A549 (cell line): ENCODE data around the gene EME2.

Experiments
- POLR2A ChIP-seq: IDR thresholded peaks from 2 replicates; pipeline ENCODE4 v1.6.1; 2012; ENCODE audit warnings: mild to moderate bottlenecking, low read length
- RARB ChIP-seq: fragments of 250-450 bp; sonication (Bioruptor Pico); IDR thresholded peaks from 2 replicates; pipeline ENCODE4 v1.8.0; 2021; ENCODE audit warnings: mild to moderate bottlenecking, moderate library complexity
- TF ChIP-seq, protein P1 (sequence below): fragments of 200-600 bp; sonication (generic); IDR thresholded peaks from 2 replicates; pipeline ENCODE4 v1.6.1; 2016; ENCODE audit warnings: antibody characterized with exemption, mild to moderate bottlenecking, moderate library complexity
- TF ChIP-seq, protein P2 (sequence below): IDR thresholded peaks from 2 replicates; pipeline ENCODE4 v1.6.1; 2012

DNA sequence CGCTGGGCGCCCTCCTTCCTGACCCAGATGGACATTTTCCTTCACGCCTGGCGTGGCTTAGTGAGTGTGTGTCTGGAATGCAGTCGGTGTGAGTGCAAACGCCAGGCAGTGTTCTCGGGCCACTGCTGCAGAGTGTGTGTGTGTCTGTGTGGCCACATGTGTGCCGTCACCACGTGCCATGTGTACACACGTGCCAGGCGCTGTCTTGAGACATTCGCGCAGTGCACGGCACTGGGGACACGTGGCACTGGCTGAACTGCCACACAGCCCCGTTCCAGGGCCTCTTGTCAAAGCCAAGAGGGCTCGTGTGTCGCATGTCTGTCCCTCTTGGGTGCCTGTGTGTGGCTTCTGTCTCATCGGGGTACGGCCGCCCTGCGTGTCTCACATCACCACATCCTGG is 37.8 kb upstream of the EME2 start:
- TF ChIP-seq POLR2A, result no peak
- TF ChIP-seq, protein P1, sequence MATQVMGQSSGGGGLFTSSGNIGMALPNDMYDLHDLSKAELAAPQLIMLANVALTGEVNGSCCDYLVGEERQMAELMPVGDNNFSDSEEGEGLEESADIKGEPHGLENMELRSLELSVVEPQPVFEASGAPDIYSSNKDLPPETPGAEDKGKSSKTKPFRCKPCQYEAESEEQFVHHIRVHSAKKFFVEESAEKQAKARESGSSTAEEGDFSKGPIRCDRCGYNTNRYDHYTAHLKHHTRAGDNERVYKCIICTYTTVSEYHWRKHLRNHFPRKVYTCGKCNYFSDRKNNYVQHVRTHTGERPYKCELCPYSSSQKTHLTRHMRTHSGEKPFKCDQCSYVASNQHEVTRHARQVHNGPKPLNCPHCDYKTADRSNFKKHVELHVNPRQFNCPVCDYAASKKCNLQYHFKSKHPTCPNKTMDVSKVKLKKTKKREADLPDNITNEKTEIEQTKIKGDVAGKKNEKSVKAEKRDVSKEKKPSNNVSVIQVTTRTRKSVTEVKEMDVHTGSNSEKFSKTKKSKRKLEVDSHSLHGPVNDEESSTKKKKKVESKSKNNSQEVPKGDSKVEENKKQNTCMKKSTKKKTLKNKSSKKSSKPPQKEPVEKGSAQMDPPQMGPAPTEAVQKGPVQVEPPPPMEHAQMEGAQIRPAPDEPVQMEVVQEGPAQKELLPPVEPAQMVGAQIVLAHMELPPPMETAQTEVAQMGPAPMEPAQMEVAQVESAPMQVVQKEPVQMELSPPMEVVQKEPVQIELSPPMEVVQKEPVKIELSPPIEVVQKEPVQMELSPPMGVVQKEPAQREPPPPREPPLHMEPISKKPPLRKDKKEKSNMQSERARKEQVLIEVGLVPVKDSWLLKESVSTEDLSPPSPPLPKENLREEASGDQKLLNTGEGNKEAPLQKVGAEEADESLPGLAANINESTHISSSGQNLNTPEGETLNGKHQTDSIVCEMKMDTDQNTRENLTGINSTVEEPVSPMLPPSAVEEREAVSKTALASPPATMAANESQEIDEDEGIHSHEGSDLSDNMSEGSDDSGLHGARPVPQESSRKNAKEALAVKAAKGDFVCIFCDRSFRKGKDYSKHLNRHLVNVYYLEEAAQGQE, result no peak
- no peak for TF ChIP-seq RARB (CRISPR knock-in tag)
- TF ChIP-seq, protein P2, sequence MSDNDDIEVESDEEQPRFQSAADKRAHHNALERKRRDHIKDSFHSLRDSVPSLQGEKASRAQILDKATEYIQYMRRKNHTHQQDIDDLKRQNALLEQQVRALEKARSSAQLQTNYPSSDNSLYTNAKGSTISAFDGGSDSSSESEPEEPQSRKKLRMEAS, result no peak
